MM.1S (cell line): Measurements from ENCODE around the gene GAB1.

Experiments
- CTCF ChIP-seq: fragments of 300-600 bp; sonication (generic); IDR thresholded peaks from 2 replicates; pipeline ENCODE4 v1.5.1; 2016; ENCODE audit warnings: antibody characterized with exemption, low read length, mixed read lengths
- EZH2 ChIP-seq: fragments of 300-600 bp; sonication (generic); optimal IDR thresholded peaks from 2 replicates; pipeline ENCODE3; 2017; ENCODE audit warnings: low read depth, mild to moderate bottlenecking, antibody characterized with exemption, low read length, mixed read lengths
- EZH2phosphoT487 ChIP-seq: fragments of 300-600 bp; sonication (generic); IDR thresholded peaks from 2 replicates; pipeline ENCODE4 v1.6.1; 2018; ENCODE audit warnings: antibody characterized with exemption, low read length

GRCh38 chr4:143514497-143514896, 177.8 kb downstream of the GAB1 start:
- no peak for TF ChIP-seq EZH2
- no peak for TF ChIP-seq EZH2phosphoT487
- no peak for TF ChIP-seq CTCF
